ENCODE results near the gene PTPRM.
A peak's percentile ranks its signal among the peaks of the same experiment; 100 is the strongest.

PTPRM gene

GRCh38 chr18:7629416-7629815, 62.3 kb downstream of the PTPRM start:
- no peak for DNase-seq (ENCODE audit: low read depth)

- DNase-seq (ENCODE audit: low read depth), result no peak
Measured at GRCh38 chr18:7630731-7631442, 63.8 kb downstream of the PTPRM start.

GRCh38 chr18:7632152-7633098, 65.3 kb downstream of the PTPRM start:
- DNase-seq (ENCODE audit: low read depth), result no peak

- peak; percentile 19 for DNase-seq (ENCODE audit: low read depth)
Measured at GRCh38 chr18:7633171-7633570, 66.1 kb downstream of the PTPRM start.

GRCh38 chr18:7635948-7636347, 68.8 kb downstream of the PTPRM start:
- DNase-seq (ENCODE audit: low read depth), result no peak

- DNase-seq (ENCODE audit: low read depth), result peak; percentile 38
Measured at GRCh38 chr18:7637269-7637668, 70.2 kb downstream of the PTPRM start.

- DNase-seq (ENCODE audit: low read depth), result no peak
Measured at GRCh38 chr18:7638321-7638720, 71.2 kb downstream of the PTPRM start.

- no peak for DNase-seq (ENCODE audit: low read depth)
Measured at GRCh38 chr18:7641813-7642212, 74.7 kb downstream of the PTPRM start.

- no peak for DNase-seq (ENCODE audit: low read depth)
Measured at GRCh38 chr18:7642331-7642890, 75.3 kb downstream of the PTPRM start.

GRCh38 chr18:7645756-7646155, 78.6 kb downstream of the PTPRM start:
- no peak for DNase-seq (ENCODE audit: low read depth)

- DNase-seq (ENCODE audit: low read depth), result no peak
Measured at GRCh38 chr18:7646174-7646886, 79.2 kb downstream of the PTPRM start.

- no peak for DNase-seq (ENCODE audit: low read depth)
Measured at GRCh38 chr18:7647500-7647899, 80.4 kb downstream of the PTPRM start.

- no peak for DNase-seq (ENCODE audit: low read depth)
Measured at GRCh38 chr18:7657050-7657449, 89.9 kb downstream of the PTPRM start.

- no peak for DNase-seq (ENCODE audit: low read depth)
Measured at GRCh38 chr18:7657937-7658336, 90.8 kb downstream of the PTPRM start.

- DNase-seq (ENCODE audit: low read depth), result no peak
Measured at GRCh38 chr18:7658701-7659100, 91.6 kb downstream of the PTPRM start.

GRCh38 chr18:7661207-7661606, 94.1 kb downstream of the PTPRM start:
- DNase-seq (ENCODE audit: low read depth), result no peak

GRCh38 chr18:7662866-7663265, 95.8 kb downstream of the PTPRM start:
- no peak for DNase-seq (ENCODE audit: low read depth)

GRCh38 chr18:7663366-7664312, 96.5 kb downstream of the PTPRM start:
- DNase-seq (ENCODE audit: low read depth), result no peak

GRCh38 chr18:7666195-7666776, 99.2 kb downstream of the PTPRM start:
- no peak for DNase-seq (ENCODE audit: low read depth)

GRCh38 chr18:7668392-7668791, 101.3 kb downstream of the PTPRM start:
- DNase-seq (ENCODE audit: low read depth), result no peak

- no peak for DNase-seq (ENCODE audit: low read depth)
Measured at GRCh38 chr18:7669361-7669760, 102.2 kb downstream of the PTPRM start.
